Liver (tissue), 9 donors: ENCODE measurements around the gene NTM. TPM values are rescaled to one million over a fixed set of nuclear protein-coding genes. Genes with fewer than 3 reads are reported as not detected.

Source experiments
- DNase-seq: peaks from one replicate; pipeline ENCODE4 v3.0.0-alpha.2; 2017; ENCODE audit warnings: low spot score
- H3K27ac ChIP-seq, 2 donors: one replicate each; pipeline ENCODE4 v1.7.0; 2013; ENCODE audit warnings: inconsistent platforms in 2 of 2, low read length in 2 of 2, control low read depth in 1 of 2, low read depth in 1 of 2, mild to moderate bottlenecking in 1 of 2
- H3K27me3 ChIP-seq, 4 donors: one replicate each; pipeline versions ENCODE4 v1.6.1 to v1.7.0; 2013; ENCODE audit warnings: low read length in 3 of 4, inconsistent platforms in 1 of 4, mild to moderate bottlenecking in 1 of 4, moderate library complexity in 1 of 4; ENCODE audit not compliant: control insufficient read depth in 4 of 4, insufficient read depth in 4 of 4
- H3K36me3 ChIP-seq, 4 donors: one replicate each; pipeline versions ENCODE4 v1.6.1 to v1.7.0; 2013; ENCODE audit warnings: low read length in 3 of 4, mild to moderate bottlenecking in 3 of 4, low read depth in 1 of 4, moderate library complexity in 1 of 4; ENCODE audit not compliant: control insufficient read depth in 4 of 4, insufficient read depth in 3 of 4
- H3K4me1 ChIP-seq, 4 donors: one replicate each; pipeline versions ENCODE4 v1.6.1 to v1.7.0; 2013; ENCODE audit warnings: low read length in 3 of 4, mild to moderate bottlenecking in 3 of 4, moderate library complexity in 1 of 4; ENCODE audit not compliant: control insufficient read depth in 4 of 4, insufficient read depth in 4 of 4
- H3K4me3 ChIP-seq, 3 donors: one replicate each; pipeline versions ENCODE4 v1.6.1 to v1.7.0; 2013; ENCODE audit warnings: low read length in 3 of 3, control low read depth in 1 of 3, low read depth in 1 of 3, mild to moderate bottlenecking in 1 of 3
- H3K9ac ChIP-seq, 2 donors: one replicate each; pipeline ENCODE4 v1.7.0; 2013; ENCODE audit warnings: low read length in 2 of 2, mild to moderate bottlenecking in 2 of 2, moderate library complexity in 2 of 2, control low read depth in 1 of 2, low read depth in 1 of 2
- H3K9me3 ChIP-seq, 4 donors: one replicate each; pipeline versions ENCODE4 v1.6.1 to v1.7.0; 2013; ENCODE audit warnings: low read length in 3 of 4; ENCODE audit not compliant: control insufficient read depth in 4 of 4
- ATF3 ChIP-seq: IDR thresholded peaks from 2 replicates; pipeline ENCODE4 v1.6.1; 2016; ENCODE audit warnings: antibody characterized with exemption
- CTCF ChIP-seq: fragments of 150-350 bp; IDR thresholded peaks from 2 replicates; pipeline ENCODE4 v1.5.1; 2017; ENCODE audit warnings: improper control_type of control experiment, low read depth, low read length; ENCODE audit not compliant: missing input control
- FOXA2 ChIP-seq: IDR thresholded peaks from 2 replicates; pipeline ENCODE4 v1.6.1; 2016; ENCODE audit warnings: antibody characterized with exemption
- GABPA ChIP-seq, 2 donors: IDR thresholded peaks in 1 of 2; conservative IDR thresholded peaks in 1 of 2; 2 replicates each; pipeline ENCODE4 v1.6.1; 2016; ENCODE audit warnings: antibody characterized with exemption in 2 of 2, mild to moderate bottlenecking in 1 of 2, moderate library complexity in 1 of 2
- HNF4G ChIP-seq: IDR thresholded peaks from 2 replicates; pipeline ENCODE4 v1.6.1; 2016; ENCODE audit warnings: antibody characterized with exemption
- JUND ChIP-seq, 2 donors: IDR thresholded peaks; 2 replicates each; pipeline ENCODE4 v1.6.1; 2016; ENCODE audit warnings: antibody characterized with exemption in 2 of 2
- NR2F2 ChIP-seq: IDR thresholded peaks from 2 replicates; pipeline ENCODE4 v1.6.1; 2016; ENCODE audit warnings: antibody characterized with exemption
- RAD21 ChIP-seq, 2 donors: IDR thresholded peaks; 2 replicates each; pipeline ENCODE4 v1.6.1; 2016; ENCODE audit warnings: antibody characterized with exemption in 2 of 2, mild to moderate bottlenecking in 2 of 2
- REST ChIP-seq: IDR thresholded peaks from 2 replicates; pipeline ENCODE4 v1.6.1; 2016; ENCODE audit warnings: antibody characterized with exemption, mild to moderate bottlenecking
- SP1 ChIP-seq: IDR thresholded peaks from 2 replicates; pipeline ENCODE4 v1.6.1; 2018; ENCODE audit warnings: antibody characterized with exemption, mild to moderate bottlenecking
- YY1 ChIP-seq: IDR thresholded peaks from 2 replicates; pipeline ENCODE4 v1.6.1; 2016; ENCODE audit warnings: antibody characterized with exemption, mild to moderate bottlenecking
- ZBTB33 ChIP-seq: IDR thresholded peaks from 2 replicates; pipeline ENCODE4 v1.6.1; 2016; ENCODE audit warnings: antibody characterized with exemption
- WGBS: extraction: QIAGEN DNeasy Blood & Tissue Kit; methylation state at CpG from one replicate; pipeline ENCODE4 v1.1.7; 2013; 5-methylcytosine and 5-hydroxymethylcytosine counted together
- polyA plus RNA-seq, 2 donors: library from polyadenylated mRNA; stranded (reverse) in 1 of 2; unstranded in 1 of 2; fragments of 200-250 nt in 1 of 2; fragments of >200 nt in 1 of 2; fragmentation: Nextera tagmentation in 1 of 2; extraction: Ambion mirVana in 1 of 2; gene quantifications; one replicate each; pipeline versions ENCODE4 v1.2.1 to v1.2.3, GENCODE V29; 2013 to 2015
- total RNA-seq, 2 donors: library from RNA; depleted of rRNA; stranded (reverse); fragments of >200 nt; gene quantifications; one replicate each; pipeline ENCODE4 v1.2.3, GENCODE V29; 2014
- donor health status: healthy.
- donor health status: healthy.
- donor health status: healthy.
- donor health status: healthy.
- donor health status: healthy.

Gene NTM
- total and polyA plus RNA-seq, 4 donors: 0.08 to 1.1 (median 0.08) TPM; not detected in 1

- Histone ChIP-seq H3K4me1 (no peaks in the 10 kb centered on the region), H3K27me3 (no peaks in the 10 kb centered on the region), H3K4me3 (no peak overlapping the region), H3K9me3 (peaks cover 0 to 1% (median 0%) of the 10 kb centered on the region in 4 donors), H3K27ac (no peak overlapping the region), H3K36me3 (no peaks in the 10 kb centered on the region), H3K9ac (no peak overlapping the region)
- WGBS: 60% methylated on average over 15 of the region's 15 CpGs
- TF ChIP-seq RAD21 (IDR thresholded peaks at IDR 0.05) (no peak), ATF3 (no peak), YY1 (no peak), FOXA2 (no peak), HNF4G (no peak), SP1 (no peak), CTCF (no peak), JUND (IDR thresholded peaks at IDR 0.05) (no peak), GABPA (IDR thresholded peaks at IDR 0.05 in 1 of 2, conservative IDR thresholded peaks at IDR 0.05 in 1 of 2) (no peak), NR2F2 (no peak), ZBTB33 (no peak)
- no peak for DNase-seq
Observed at GRCh38 chr11:132174362-132175255, 804.2 kb downstream of the NTM start.

GRCh38 chr11:132177106-132177505 lies 806.7 kb downstream of the NTM start:
- 5% methylated on average over 1 of the region's 1 CpG for WGBS
- no peaks in the 10 kb centered on the region for H3K4me1 ChIP-seq
- H3K27me3 ChIP-seq: no peaks in the 10 kb centered on the region
- H3K9me3 ChIP-seq: peaks cover 0 to 1% (median 0%) of the 10 kb centered on the region in 4 donors
- no peak overlapping the region for H3K9ac ChIP-seq
- no peaks in the 10 kb centered on the region for H3K36me3 ChIP-seq
- no peak for TF ChIP-seq SP1
- TF ChIP-seq REST: peak; percentile 99
- H3K27ac ChIP-seq: no peak overlapping the region
- DNase-seq: no peak
- no peak overlapping the region for H3K4me3 ChIP-seq
